ENCODE results near the gene GSTK1.

The GSTK1 gene

GRCh38 chr7:143237366-143237765 lies 25.9 kb upstream of the GSTK1 start:
- H3K27ac ChIP-seq: no peak overlapping the region
- H3K9me3 ChIP-seq: peaks cover 25% of the 10 kb centered on the region
- no peak overlapping the region for H3K9ac ChIP-seq
- H3K4me2 ChIP-seq: no peak overlapping the region
- TF ChIP-seq Cebpa-rat (IDR thresholded peaks at IDR 0.05): no peak
- no peaks in the 10 kb centered on the region for H3K27me3 ChIP-seq
- no peak overlapping the region for H3K4me3 ChIP-seq
- H3K36me3 ChIP-seq: no peaks in the 10 kb centered on the region
- H3K4me1 ChIP-seq: peaks cover 4% of the 10 kb centered on the region; the same call in 1 of the 2 replicates
- no peaks in the 10 kb centered on the region for H4K20me1 ChIP-seq

- no peak overlapping the region for H3K9ac ChIP-seq
- H4K20me1 ChIP-seq: no peaks in the 10 kb centered on the region
- H3K4me1 ChIP-seq: peaks cover 5% of the 10 kb centered on the region; the same call in 1 of the 2 replicates
- H3K9me3 ChIP-seq: peaks cover 20% of the 10 kb centered on the region
- no peak overlapping the region for H3K4me3 ChIP-seq
- H3K27ac ChIP-seq: no peak overlapping the region
- no peaks in the 10 kb centered on the region for H3K27me3 ChIP-seq
- no peak overlapping the region for H3K4me2 ChIP-seq
- no peaks in the 10 kb centered on the region for H3K36me3 ChIP-seq
- no peak for TF ChIP-seq Cebpa-rat (IDR thresholded peaks at IDR 0.05)
These were observed 24.8 kb upstream of the GSTK1 start for GRCh38 chr7:143238289-143238980.

- Histone ChIP-seq H3K27me3 (no peaks in the 10 kb centered on the region), H3K36me3 (no peaks in the 10 kb centered on the region), H3K9me3 (peaks cover 20% of the 10 kb centered on the region), H3K27ac (no peak overlapping the region), H3K9ac (no peak overlapping the region), H3K4me1 (peaks cover 5% of the 10 kb centered on the region; the same call in 1 of the 2 replicates), H3K4me3 (no peak overlapping the region), H3K4me2 (no peak overlapping the region), H4K20me1 (no peaks in the 10 kb centered on the region)
- TF ChIP-seq Cebpa-rat (IDR thresholded peaks at IDR 0.05): no peak
These were observed 23.4 kb upstream of the GSTK1 start for GRCh38 chr7:143239813-143240212.

GRCh38 chr7:143240291-143241168 lies 22.7 kb upstream of the GSTK1 start:
- Histone ChIP-seq H3K27ac (no peak overlapping the region), H3K9ac (no peak overlapping the region), H3K4me3 (no peak overlapping the region), H3K4me1 (peaks cover 5% of the 10 kb centered on the region; the same call in 1 of the 2 replicates), H3K4me2 (no peak overlapping the region), H3K27me3 (no peaks in the 10 kb centered on the region), H4K20me1 (no peaks in the 10 kb centered on the region), H3K9me3 (peaks cover 20% of the 10 kb centered on the region), H3K36me3 (no peaks in the 10 kb centered on the region)
- TF ChIP-seq Cebpa-rat (IDR thresholded peaks at IDR 0.05): no peak

- Histone ChIP-seq H3K36me3 (no peaks in the 10 kb centered on the region), H3K4me1 (peaks cover 8% of the 10 kb centered on the region; the same call in 1 of the 2 replicates), H3K27me3 (no peaks in the 10 kb centered on the region), H3K4me3 (no peak overlapping the region), H4K20me1 (no peaks in the 10 kb centered on the region), H3K4me2 (no peak overlapping the region), H3K9ac (no peak overlapping the region), H3K9me3 (peaks cover 10% of the 10 kb centered on the region), H3K27ac (no peak overlapping the region)
- no peak for TF ChIP-seq Cebpa-rat (IDR thresholded peaks at IDR 0.05)
These were observed 20.9 kb upstream of the GSTK1 start for GRCh38 chr7:143242306-143242705.

- no peaks in the 10 kb centered on the region for H3K27me3 ChIP-seq
- H3K4me2 ChIP-seq: no peak overlapping the region
- no peaks in the 10 kb centered on the region for H4K20me1 ChIP-seq
- H3K9ac ChIP-seq: no peak overlapping the region
- peaks cover 2% of the 10 kb centered on the region for H3K9me3 ChIP-seq
- no peak overlapping the region for H3K27ac ChIP-seq
- H3K4me3 ChIP-seq: no peak overlapping the region
- H3K4me1 ChIP-seq: peaks cover 11% of the 10 kb centered on the region; the same call in 1 of the 2 replicates
- no peaks in the 10 kb centered on the region for H3K36me3 ChIP-seq
- TF ChIP-seq Cebpa-rat (IDR thresholded peaks at IDR 0.05): no peak
These were observed 20.1 kb upstream of the GSTK1 start for GRCh38 chr7:143243111-143243510.

GRCh38 chr7:143243614-143244013 lies 19.6 kb upstream of the GSTK1 start:
- Histone ChIP-seq H3K36me3 (no peaks in the 10 kb centered on the region), H3K4me2 (no peak overlapping the region), H3K27ac (no peak overlapping the region), H3K4me3 (no peak overlapping the region), H3K9ac (no peak overlapping the region), H3K4me1 (peaks cover 11% of the 10 kb centered on the region; the same call in 1 of the 2 replicates), H3K27me3 (no peaks in the 10 kb centered on the region), H3K9me3 (peaks cover under 1% of the 10 kb centered on the region; the same call in 1 of the 2 replicates), H4K20me1 (no peaks in the 10 kb centered on the region)
- no peak for TF ChIP-seq Cebpa-rat (IDR thresholded peaks at IDR 0.05)

GRCh38 chr7:143244321-143244720 lies 18.9 kb upstream of the GSTK1 start:
- H3K27me3 ChIP-seq: no peaks in the 10 kb centered on the region
- peaks cover 8% of the 10 kb centered on the region for H3K9me3 ChIP-seq
- H3K4me2 ChIP-seq: no peak overlapping the region
- no peaks in the 10 kb centered on the region for H4K20me1 ChIP-seq
- no peaks in the 10 kb centered on the region for H3K36me3 ChIP-seq
- H3K9ac ChIP-seq: no peak overlapping the region
- no peak overlapping the region for H3K4me3 ChIP-seq
- peaks cover 11% of the 10 kb centered on the region; the same call in 1 of the 2 replicates for H3K4me1 ChIP-seq
- TF ChIP-seq Cebpa-rat (IDR thresholded peaks at IDR 0.05): no peak
- H3K27ac ChIP-seq: no peak overlapping the region

GRCh38 chr7:143245123-143245522 lies 18.1 kb upstream of the GSTK1 start:
- Histone ChIP-seq H3K36me3 (no peaks in the 10 kb centered on the region), H3K4me2 (no peak overlapping the region), H3K27me3 (no peaks in the 10 kb centered on the region), H3K9me3 (peaks cover 16% of the 10 kb centered on the region), H3K27ac (no peak overlapping the region), H3K4me3 (no peak overlapping the region), H4K20me1 (no peaks in the 10 kb centered on the region), H3K4me1 (peaks cover 15% of the 10 kb centered on the region), H3K9ac (no peak overlapping the region)
- no peak for TF ChIP-seq Cebpa-rat (IDR thresholded peaks at IDR 0.05)

GRCh38 chr7:143247372-143247771 lies 15.9 kb upstream of the GSTK1 start:
- no peaks in the 10 kb centered on the region for H3K27me3 ChIP-seq
- no peak for TF ChIP-seq Cebpa-rat (IDR thresholded peaks at IDR 0.05)

More at GRCh38 chr7:143247372-143247771, 15.9 kb upstream of the GSTK1 start:
- H3K36me3 ChIP-seq: no peaks in the 10 kb centered on the region
- H3K27ac ChIP-seq: no peak overlapping the region
- no peak overlapping the region for H3K9ac ChIP-seq
- no peak overlapping the region for H3K4me2 ChIP-seq
- no peaks in the 10 kb centered on the region for H4K20me1 ChIP-seq
- no peak overlapping the region for H3K4me3 ChIP-seq
- H3K9me3 ChIP-seq: peaks cover 20% of the 10 kb centered on the region
- H3K4me1 ChIP-seq: peaks cover 34% of the 10 kb centered on the region

All from BLaER1 (cell line).